Body of pancreas (tissue), 4 donors: Measurements from ENCODE around the gene DKK2.

Experiments used
- CTCF ChIP-seq, 7 experiments: fragments of 450-650 bp in 4 of 7; fragments of 200-600 bp in 3 of 7; sonication (generic) in 3 of 7; IDR thresholded peaks; one replicate each; pipeline ENCODE4 v1.5.1; 2016 to 2019; ENCODE audit warnings: antibody characterized with exemption in 7 of 7
- POLR2A ChIP-seq, 3 donors: fragments of 450-650 bp; IDR thresholded peaks; one replicate each; pipeline ENCODE4 v1.6.1; 2016; ENCODE audit warnings: antibody characterized with exemption in 3 of 3, mild to moderate bottlenecking in 2 of 3

- no peak for TF ChIP-seq CTCF (IDR thresholded peaks at IDR 0.05)
- no peak for TF ChIP-seq POLR2A (IDR thresholded peaks at IDR 0.05)
Observed at GRCh38 chr4:106929248-106929647, 106.9 kb downstream of the DKK2 start.
